Transverse colon (tissue), 3 donors: Measurements from ENCODE around the gene IDI2.

Source experiments
- CTCF ChIP-seq, 5 experiments: fragments of 200-600 bp in 3 of 5; fragments of 450-650 bp in 2 of 5; sonication (generic) in 3 of 5; IDR thresholded peaks; 1 replicate in 2 of 5; 2 replicates in 3 of 5; pipeline ENCODE4 v1.5.1; 2016 to 2017; ENCODE audit warnings: antibody characterized with exemption in 5 of 5, inconsistent platforms in 3 of 5, mild to moderate bottlenecking in 2 of 5, moderate library complexity in 1 of 5
- POLR2A ChIP-seq: fragments of 450-650 bp; IDR thresholded peaks from one replicate; pipeline ENCODE4 v1.6.1; 2016; ENCODE audit warnings: antibody characterized with exemption, mild to moderate bottlenecking, moderate library complexity

- TF ChIP-seq CTCF (IDR thresholded peaks at IDR 0.05) (no peak), POLR2A (no peak)
Measured at GRCh38 chr10:1063232-1063865, 37.7 kb upstream of the IDI2 start.
